B cell (primary cell): ENCODE results near the gene NWD2.
"Not testable (repeated sequence)": the region's sequence is repeated elsewhere in the genome, so short reads cannot be mapped to it uniquely, and the experiment has no call there.

Source experiments
- EZH2 ChIP-seq: IDR thresholded peaks from 2 replicates; pipeline ENCODE4 v1.6.1; 2012; ENCODE audit warnings: borderline replicate concordance, low read depth, mild to moderate bottlenecking, moderate library complexity, low read length; ENCODE audit not compliant: insufficient read depth, poor library complexity, severe bottlenecking
- TF ChIP-seq, protein P1 (sequence below): fragments of 200-600 bp; IDR thresholded peaks from one replicate; pipeline ENCODE4 v1.8.0; 2022; ENCODE audit warnings: antibody characterized with exemption, mild to moderate bottlenecking

- not testable (repeated sequence) for TF ChIP-seq EZH2
- TF ChIP-seq, protein P1, sequence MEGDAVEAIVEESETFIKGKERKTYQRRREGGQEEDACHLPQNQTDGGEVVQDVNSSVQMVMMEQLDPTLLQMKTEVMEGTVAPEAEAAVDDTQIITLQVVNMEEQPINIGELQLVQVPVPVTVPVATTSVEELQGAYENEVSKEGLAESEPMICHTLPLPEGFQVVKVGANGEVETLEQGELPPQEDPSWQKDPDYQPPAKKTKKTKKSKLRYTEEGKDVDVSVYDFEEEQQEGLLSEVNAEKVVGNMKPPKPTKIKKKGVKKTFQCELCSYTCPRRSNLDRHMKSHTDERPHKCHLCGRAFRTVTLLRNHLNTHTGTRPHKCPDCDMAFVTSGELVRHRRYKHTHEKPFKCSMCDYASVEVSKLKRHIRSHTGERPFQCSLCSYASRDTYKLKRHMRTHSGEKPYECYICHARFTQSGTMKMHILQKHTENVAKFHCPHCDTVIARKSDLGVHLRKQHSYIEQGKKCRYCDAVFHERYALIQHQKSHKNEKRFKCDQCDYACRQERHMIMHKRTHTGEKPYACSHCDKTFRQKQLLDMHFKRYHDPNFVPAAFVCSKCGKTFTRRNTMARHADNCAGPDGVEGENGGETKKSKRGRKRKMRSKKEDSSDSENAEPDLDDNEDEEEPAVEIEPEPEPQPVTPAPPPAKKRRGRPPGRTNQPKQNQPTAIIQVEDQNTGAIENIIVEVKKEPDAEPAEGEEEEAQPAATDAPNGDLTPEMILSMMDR: not testable (repeated sequence)
Observed at GRCh38 chr4:37495353-37495752, 250.8 kb downstream of the NWD2 start.
